ENCODE measurements around the gene TMEM144.
"Not testable (repeated sequence)": the region's sequence is repeated elsewhere in the genome, so short reads cannot be mapped to it uniquely, and the experiment has no call there.

Gene TMEM144

DNA sequence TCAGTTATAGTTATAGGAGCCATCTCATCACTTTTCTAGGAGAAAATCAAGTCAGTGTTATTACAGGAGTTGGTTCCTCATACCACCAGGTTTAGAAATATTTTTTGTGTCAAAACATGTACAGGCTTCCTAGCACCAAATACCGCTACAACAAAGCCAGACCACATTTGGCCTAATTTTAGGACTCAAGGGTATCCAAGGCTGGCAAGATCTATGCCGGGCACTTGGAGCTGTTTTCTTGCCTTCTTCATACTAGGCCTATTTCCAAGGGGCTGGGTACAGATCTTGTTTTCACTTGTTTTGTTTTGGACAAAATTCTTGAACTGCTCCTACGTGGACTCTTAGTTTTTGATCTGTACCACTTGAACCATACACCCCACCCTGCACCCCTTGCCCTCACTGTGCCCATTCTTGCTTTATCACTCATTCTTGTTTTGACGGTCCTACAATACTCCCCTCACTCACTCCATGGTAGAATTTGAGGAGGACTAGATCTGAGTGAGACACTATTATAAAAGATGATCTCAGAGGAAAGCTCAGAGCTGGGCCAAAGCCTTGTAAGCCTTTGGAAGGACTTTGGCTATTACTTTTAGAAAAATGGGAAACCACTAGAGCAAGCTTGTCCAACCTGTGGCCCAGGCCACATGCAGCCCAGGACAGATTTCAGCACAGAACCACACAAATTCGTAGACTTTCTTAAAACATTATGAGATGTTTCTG lies 17.7 kb upstream of the TMEM144 start:
- DNase-seq (ENCODE audit: low read depth) = no peak

DNA sequence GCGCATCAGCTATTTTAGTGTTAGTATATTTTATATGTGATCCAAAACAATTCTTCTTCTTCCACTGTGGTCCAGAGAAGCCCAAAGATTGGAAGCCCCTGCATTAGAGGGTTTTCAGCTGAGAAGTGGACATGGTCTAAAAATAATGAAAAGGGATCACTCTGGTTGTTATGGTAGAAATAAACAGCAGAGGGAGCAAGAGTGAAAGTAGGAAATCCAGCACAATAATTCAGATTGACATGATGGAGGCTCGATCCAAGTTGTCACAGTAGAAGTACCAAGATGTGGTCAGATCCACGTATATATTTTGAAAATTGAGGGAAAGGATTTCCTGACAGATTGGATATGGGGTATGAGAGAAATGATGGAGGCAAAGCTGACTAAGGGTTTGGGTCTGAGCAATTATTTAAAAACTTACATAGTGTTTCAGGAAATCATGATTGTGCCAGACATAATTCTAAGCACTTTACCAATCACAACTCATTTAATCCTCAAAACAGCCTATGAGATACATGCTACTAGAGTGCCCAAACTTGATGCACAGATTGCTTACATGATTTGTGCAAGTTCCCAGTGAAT lies 17.0 kb upstream of the TMEM144 start:
- DNase-seq (ENCODE audit: low read depth) = no peak

DNA sequence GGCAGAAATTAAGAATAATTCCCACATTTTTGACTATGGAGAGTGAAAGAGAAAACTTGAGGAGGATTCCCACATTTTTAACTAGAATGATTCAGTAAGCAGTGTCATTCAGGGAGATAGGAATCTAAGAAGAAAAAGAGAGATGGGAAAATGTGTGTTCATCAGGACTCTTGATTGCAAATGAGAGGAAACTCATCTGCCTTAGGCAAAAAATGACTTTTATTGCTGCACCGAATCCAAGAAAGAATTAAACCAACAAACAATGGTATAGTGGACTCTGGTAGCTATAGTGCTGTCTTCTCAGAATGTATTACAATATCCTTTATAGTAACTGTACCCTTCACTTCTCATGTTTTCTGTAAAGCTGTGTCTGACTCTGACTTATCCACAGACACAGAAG lies 15.0 kb upstream of the TMEM144 start:
- no peak for DNase-seq (ENCODE audit: low read depth)

DNA sequence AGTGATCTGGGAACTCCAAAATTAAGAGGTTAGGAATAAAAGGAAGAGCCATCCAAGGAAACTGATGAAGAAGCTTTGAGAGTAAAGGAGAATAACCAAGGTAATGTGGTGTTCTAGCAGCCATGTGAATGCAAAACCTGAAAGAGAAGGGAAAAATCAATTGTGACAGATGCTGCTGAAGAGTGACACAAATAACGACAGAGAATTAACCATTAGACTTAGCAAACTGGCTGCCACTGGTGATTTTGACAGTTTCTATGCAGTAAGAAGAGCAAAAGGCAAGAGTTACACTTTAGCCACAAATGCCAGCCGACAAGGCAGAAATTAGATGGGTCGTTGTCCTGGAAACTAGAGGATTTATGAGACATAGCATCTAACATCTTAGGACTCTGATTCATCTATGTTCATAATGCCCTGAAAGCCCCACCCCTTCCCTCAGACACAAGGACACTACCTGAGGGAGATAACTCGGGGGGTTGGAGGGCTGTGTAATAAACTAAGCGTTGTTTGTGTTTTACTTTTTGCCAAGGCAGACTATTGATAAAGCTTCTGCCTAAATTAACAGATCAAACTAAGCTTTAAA lies 13.0 kb upstream of the TMEM144 start:
- DNase-seq (ENCODE audit: low read depth) = no peak

GRCh38 chr4:158200214-158200613 lies 10.1 kb upstream of the TMEM144 start:
- DNase-seq (ENCODE audit: low read depth) = no peak

DNA sequence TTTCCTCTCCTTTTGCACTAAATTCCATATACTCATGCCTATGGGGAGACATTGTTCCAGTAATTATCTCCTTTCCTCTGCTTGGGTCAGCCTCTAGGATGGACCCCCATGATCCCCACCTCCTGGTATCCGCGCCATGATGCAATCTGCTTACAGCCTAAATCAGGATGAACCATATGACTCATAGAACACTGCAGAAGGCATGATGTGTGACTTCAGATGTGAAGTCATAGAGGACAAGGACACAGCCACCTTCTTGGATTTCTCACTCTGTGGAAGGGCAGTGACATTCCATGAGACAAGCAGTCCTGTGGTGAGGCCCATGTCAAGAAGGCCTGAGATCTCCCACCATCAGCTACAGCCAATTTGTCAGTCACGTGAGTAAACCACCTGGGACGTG lies 9.0 kb upstream of the TMEM144 start:
- no peak for DNase-seq (ENCODE audit: low read depth)

GRCh38 chr4:158201876-158202275 lies 8.4 kb upstream of the TMEM144 start:
- no peak for DNase-seq (ENCODE audit: low read depth)

DNA sequence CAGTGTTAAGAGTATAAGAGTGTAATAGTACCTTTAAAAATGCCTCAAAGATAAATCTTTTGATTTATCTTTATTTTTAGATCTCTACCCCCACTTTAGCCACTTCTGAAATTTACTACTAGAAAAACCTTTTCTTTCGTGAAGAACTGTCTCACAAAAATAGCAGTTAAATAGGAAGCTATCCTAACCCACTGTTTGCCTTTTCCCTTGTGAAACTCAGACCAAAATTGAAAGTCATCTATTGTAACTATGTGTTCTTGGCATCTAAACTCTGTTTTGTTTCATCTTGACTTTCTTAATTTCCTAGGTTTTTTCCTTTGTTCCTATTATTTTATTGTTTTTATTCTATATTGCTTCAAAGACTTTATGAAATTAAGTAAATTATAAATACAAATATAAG lies 7.8 kb upstream of the TMEM144 start:
- no peak for DNase-seq (ENCODE audit: low read depth)

DNA sequence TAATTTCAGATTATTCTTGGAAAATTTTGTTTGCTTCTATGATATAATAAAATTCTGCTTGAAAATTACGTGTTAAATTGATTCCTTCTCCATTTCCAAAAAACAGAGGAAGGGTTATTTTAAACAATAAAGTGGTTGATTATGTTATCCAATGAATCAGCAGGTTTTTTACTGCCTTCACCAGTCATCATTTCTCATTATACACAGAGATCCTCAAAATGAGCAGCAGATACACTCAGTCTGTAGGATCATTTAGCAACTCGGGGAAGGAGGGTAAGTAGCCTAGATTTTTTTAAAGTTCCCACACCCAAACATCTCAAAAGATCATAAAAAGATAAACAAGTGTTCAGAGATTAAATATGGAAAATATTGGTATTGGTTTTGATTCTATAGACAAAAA lies 6.8 kb upstream of the TMEM144 start:
- no peak for DNase-seq (ENCODE audit: low read depth)

DNA sequence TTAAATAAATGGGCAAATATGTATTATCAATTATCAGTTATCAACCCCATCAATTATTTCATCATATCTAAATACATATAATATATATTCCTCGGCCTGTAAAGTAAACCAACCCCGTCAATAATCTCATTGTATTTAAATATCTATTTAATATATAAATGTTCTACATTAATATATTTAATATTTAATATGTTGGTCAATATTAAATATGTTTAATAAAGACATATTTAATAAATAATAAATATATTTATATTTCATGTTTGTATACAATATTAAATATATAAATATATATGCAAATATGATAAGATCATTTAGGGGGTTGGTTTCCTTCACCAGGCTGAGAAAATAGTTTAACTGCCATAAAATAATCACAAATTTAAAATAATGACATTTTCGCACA lies 6.4 kb upstream of the TMEM144 start:
- DNase-seq (ENCODE audit: low read depth) = no peak

- DNase-seq (ENCODE audit: low read depth) = no peak
Measured at GRCh38 chr4:158208963-158209640, 1.2 kb upstream of the TMEM144 start.

DNA sequence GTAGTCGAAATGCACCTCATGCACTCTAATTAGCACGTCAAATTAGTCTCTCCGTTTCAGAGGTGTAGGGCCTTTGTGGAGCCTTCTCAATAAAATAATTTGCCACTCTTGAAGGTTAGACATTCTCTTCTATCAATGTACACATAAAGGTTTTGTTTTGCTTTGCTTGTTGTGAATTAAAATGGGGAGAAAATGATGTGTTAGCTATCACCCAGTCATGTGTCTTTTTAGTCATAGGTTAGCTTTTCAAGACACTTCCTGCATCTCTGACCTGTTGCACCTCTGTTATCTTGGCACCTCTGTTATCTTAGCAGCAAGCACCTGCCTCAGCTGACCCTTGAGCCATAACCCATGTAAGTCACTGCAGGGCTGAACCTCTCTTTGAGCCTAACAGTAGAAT lies 936 bp downstream of the TMEM144 start:
- no peak for DNase-seq (ENCODE audit: low read depth)

DNA sequence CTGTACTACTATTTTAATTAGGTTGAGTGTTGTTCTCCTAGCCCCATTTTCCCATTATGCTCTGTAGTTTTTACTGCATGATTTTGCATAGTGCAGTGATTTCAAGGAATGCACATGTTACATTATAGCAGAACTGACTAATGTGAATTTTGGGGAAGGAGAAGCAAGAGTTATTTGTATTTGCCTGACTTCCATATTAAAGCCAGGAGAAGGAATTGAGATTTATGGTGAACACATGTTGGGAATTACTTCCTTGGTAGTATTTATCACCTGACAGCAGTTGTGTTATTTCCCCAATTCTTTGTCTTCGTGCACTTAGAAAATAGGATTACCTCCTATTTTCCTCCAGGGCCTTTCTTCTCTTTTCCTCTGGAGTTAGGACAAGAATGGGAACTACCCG lies 3.2 kb downstream of the TMEM144 start:
- no peak for DNase-seq (ENCODE audit: low read depth)

GRCh38 chr4:158214856-158215255 lies 4.6 kb downstream of the TMEM144 start:
- DNase-seq (ENCODE audit: low read depth) = no peak

GRCh38 chr4:158217763-158218162 lies 7.5 kb downstream of the TMEM144 start:
- DNase-seq (ENCODE audit: low read depth) = no peak

DNA sequence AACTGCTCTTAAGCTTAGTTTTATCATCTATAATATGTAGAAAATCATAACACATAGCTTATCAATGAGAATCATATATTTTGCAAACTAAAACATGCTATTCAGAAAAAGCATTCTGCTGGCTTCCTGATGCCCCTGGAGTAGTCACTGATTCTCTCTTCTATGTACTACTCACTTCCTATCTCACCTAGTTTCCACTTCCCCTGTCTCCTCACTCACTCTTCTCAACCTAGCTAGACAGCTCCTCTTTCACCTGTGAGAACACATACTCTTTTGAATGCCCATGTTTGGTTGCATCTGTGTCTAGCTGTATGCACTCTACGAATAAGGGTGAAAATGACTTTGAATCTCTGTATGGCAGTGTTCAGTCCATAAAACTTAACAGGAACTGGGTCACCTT lies 9.3 kb downstream of the TMEM144 start:
- no peak for DNase-seq (ENCODE audit: low read depth)

- not testable (repeated sequence) for DNase-seq (ENCODE audit: low read depth)
Measured at GRCh38 chr4:158224318-158224717, 14.0 kb downstream of the TMEM144 start.

DNA sequence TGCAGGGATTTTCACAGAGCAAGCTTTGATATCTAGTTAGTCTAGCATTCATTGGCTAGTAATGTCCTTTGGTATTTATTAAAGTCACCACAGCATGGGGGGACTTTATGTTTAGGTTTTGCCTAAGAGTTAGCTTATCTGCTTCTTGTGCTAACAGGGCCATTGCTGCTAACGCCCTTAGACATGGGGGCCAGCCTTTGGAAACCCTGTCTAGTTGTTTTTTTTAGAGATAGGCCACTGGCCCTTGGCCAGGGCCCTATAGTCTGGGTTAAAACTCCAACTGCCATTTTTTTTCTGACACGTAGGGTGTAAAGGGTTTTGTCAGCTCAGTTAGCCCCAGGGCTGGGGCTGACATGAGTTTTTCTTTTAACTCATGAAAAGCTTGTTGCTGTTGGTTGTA lies 14.7 kb downstream of the TMEM144 start:
- not testable (repeated sequence) for DNase-seq (ENCODE audit: low read depth)

GRCh38 chr4:158227880-158228279 lies 17.6 kb downstream of the TMEM144 start:
- not testable (repeated sequence) for DNase-seq (ENCODE audit: low read depth)

- not testable (repeated sequence) for DNase-seq (ENCODE audit: low read depth)
Measured at GRCh38 chr4:158228399-158228798, 18.1 kb downstream of the TMEM144 start.

- DNase-seq (ENCODE audit: low read depth) = no peak
Measured at GRCh38 chr4:158229768-158230167, 19.5 kb downstream of the TMEM144 start.

GRCh38 chr4:158234671-158235070 lies 24.4 kb downstream of the TMEM144 start:
- no peak for DNase-seq (ENCODE audit: low read depth)
